C4-2B (cell line): ENCODE measurements around the gene HDDC2.

Source experiments
- H3K27ac ChIP-seq: fragments of 450-650 bp; 2 replicates; pipeline ENCODE4 v1.5.1; 2017
- CTCF ChIP-seq: fragments of 450-650 bp; conservative IDR thresholded peaks from 2 replicates; pipeline ENCODE4 v1.5.1; 2017; ENCODE audit warnings: mild to moderate bottlenecking
- ZFX ChIP-seq: fragments of 450-650 bp; IDR thresholded peaks from 2 replicates; pipeline ENCODE4 v1.6.1; 2017

The HDDC2 gene

DNA sequence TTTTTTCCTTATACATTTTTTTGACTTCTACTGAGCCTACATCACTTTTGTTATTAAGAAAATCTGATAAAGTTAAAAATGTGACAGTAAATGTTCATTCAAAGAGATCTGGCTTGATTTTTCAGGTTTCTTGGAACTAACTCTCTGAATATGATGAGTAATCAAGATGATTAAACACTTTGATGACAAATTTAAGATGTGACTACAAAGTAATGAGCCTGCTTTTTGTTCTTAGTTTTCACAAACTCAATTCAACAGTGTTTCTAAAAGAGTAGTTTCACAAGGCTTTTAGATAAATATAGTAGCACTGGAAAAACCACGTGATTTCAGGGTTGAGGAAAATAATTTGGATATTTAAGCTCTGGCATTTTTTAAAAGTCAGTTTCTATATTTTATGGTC lies 37.9 kb upstream of the HDDC2 start:
- no peak overlapping the region for H3K27ac ChIP-seq
- no peak for TF ChIP-seq CTCF
- TF ChIP-seq ZFX, result no peak

DNA sequence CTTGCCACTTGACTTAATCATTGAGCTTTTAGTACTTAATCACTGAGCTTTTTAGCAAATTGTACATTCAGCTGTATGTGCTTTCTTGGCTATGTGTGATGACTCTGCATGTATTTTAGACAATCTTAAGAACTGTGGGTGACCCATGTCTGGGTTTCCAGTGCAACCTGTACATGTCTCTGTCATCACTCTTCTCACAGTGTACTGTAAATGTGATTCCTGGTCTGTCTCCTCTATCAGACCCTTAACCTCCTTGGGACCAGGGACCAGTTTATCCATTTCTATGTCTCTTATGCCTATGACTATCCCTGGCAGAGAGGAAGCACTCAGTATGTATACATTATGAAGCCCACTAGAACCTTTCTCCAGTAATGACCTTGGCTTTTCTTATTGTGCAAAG lies 36.6 kb upstream of the HDDC2 start:
- no peak for TF ChIP-seq CTCF
- H3K27ac ChIP-seq, result no peak overlapping the region

DNA sequence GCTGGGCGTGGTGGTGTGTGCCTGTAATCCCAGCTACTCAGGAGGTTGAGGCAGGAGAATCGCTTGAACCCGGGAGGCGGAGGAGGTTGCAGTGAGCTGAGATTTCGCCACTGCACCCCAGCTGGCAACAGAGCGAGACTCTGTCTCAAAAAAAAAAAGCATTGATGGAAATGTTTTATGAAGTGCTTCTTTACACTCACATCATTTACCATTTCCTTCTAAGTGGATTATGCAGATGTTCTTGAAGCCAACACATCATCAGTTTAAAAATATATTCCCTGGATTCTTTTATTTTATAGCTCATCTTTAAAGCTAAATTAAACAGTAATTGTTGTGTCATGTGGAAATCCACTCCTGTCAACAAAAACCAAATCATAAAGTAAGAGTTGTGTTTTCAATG lies 35.9 kb upstream of the HDDC2 start:
- TF ChIP-seq CTCF (no peak), ZFX (no peak)
- H3K27ac ChIP-seq, result no peak overlapping the region

- no peak for TF ChIP-seq ZFX
- TF ChIP-seq CTCF, result no peak
Observed at GRCh38 chr6:125332664-125333063, 30.9 kb upstream of the HDDC2 start.

GRCh38 chr6:125325586-125325985 lies 23.8 kb upstream of the HDDC2 start:
- TF ChIP-seq CTCF (no peak), ZFX (no peak)
- no peak overlapping the region for H3K27ac ChIP-seq

More at GRCh38 chr6:125332664-125333063, 30.9 kb upstream of the HDDC2 start:
- H3K27ac ChIP-seq, result no peak overlapping the region

DNA sequence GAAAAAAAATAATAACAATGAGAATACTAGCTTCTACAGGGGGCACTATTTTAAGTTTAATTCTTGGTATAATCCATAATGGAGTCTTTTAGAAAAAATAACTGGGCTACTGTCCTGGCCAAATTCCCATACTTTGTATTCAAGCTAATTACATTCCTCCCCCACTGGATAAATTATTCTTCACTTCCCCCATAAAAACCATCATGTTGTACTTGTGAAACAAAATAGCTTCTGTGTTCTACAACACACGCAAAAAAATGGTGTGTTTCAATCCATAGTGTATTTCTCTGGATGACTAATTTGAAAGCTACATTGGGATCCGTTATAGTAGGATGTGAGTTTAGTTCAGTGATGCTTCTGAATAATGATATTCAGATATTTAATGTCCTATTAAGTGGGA lies 21.6 kb upstream of the HDDC2 start:
- no peak overlapping the region for H3K27ac ChIP-seq
- TF ChIP-seq CTCF (no peak), ZFX (no peak)

GRCh38 chr6:125316621-125317020 lies 14.9 kb upstream of the HDDC2 start:
- H3K27ac ChIP-seq, result no peak overlapping the region
- no peak for TF ChIP-seq CTCF
- no peak for TF ChIP-seq ZFX
